Fibroblast of skin of left biceps (primary cell): ENCODE results near the gene ITGA5.

Experiments
- DNase-seq, 2 experiments: peaks; one replicate each; pipeline ENCODE4 v3.0.0-alpha.2; 2013; ENCODE audit warnings: low read depth in 2 of 2

The ITGA5 gene

GRCh38 chr12:54352891-54353874 lies 65.9 kb downstream of the ITGA5 start:
- peak; percentile 65 to 68 for DNase-seq

- peak in 1 of 2 experiments; percentile 56 for DNase-seq
Observed at GRCh38 chr12:54352022-54352531, 67.0 kb downstream of the ITGA5 start.

- DNase-seq = no peak
Observed at GRCh38 chr12:54351341-54351740, 67.7 kb downstream of the ITGA5 start.

GRCh38 chr12:54350743-54351142 lies 68.3 kb downstream of the ITGA5 start:
- no peak for DNase-seq

GRCh38 chr12:54349679-54350078 lies 69.4 kb downstream of the ITGA5 start:
- no peak for DNase-seq

- no peak for DNase-seq
Observed at GRCh38 chr12:54349036-54349435, 70.0 kb downstream of the ITGA5 start.
